HPDE6-E6E7 (cell line): Measurements from ENCODE around the gene EXOSC3.
"Not testable (repeated sequence)": the region's sequence is repeated elsewhere in the genome, so short reads cannot be mapped to it uniquely, and the experiment has no call there.

ENCODE experiments used
- DNase-seq: peaks from one replicate; pipeline ENCODE4 v3.0.0; 2011; ENCODE audit warnings: missing footprints; ENCODE audit errors: extremely low spot score

EXOSC3 gene

GRCh38 chr9:37784616-37785483 is at the start of gene EXOSC3:
TSS of gene EXOSC3 (minus strand) at chr9:37785064. CDS start at chr9:37785044, 20 bp downstream.
- DNase-seq, result peak; percentile 85

GRCh38 chr9:37827483-37828165 is 42.8 kb upstream of the EXOSC3 start:
- DNase-seq, result no peak

- DNase-seq, result not testable (repeated sequence)
These were observed 40.3 kb upstream of the EXOSC3 start for GRCh38 chr9:37825174-37825573.

GRCh38 chr9:37820142-37820541 is 35.3 kb upstream of the EXOSC3 start:
- DNase-seq, result no peak

GRCh38 chr9:37818849-37819248 is 34.0 kb upstream of the EXOSC3 start:
- DNase-seq, result no peak

- DNase-seq, result no peak
These were observed 28.0 kb upstream of the EXOSC3 start for GRCh38 chr9:37812773-37813379.

- no peak for DNase-seq
These were observed 27.1 kb upstream of the EXOSC3 start for GRCh38 chr9:37811906-37812476.

- not testable (repeated sequence) for DNase-seq
These were observed 24.8 kb upstream of the EXOSC3 start for GRCh38 chr9:37809676-37810075.

GRCh38 chr9:37806271-37806670 is 21.4 kb upstream of the EXOSC3 start:
- no peak for DNase-seq

- DNase-seq, result no peak
These were observed 17.3 kb upstream of the EXOSC3 start for GRCh38 chr9:37801959-37802711.

GRCh38 chr9:37801287-37801850 is 16.5 kb upstream of the EXOSC3 start:
- no peak for DNase-seq

- peak; percentile 63 for DNase-seq
These were observed 15.9 kb upstream of the EXOSC3 start, which contains the start of gene DCAF10 for GRCh38 chr9:37800631-37801286. TSS of gene DCAF10 (plus strand) at chr9:37800797. CDS start at chr9:37800867, 70 bp downstream.

GRCh38 chr9:37798677-37799076 is 13.8 kb upstream of the EXOSC3 start:
- no peak for DNase-seq

GRCh38 chr9:37796232-37796631 is 11.4 kb upstream of the EXOSC3 start:
- no peak for DNase-seq

GRCh38 chr9:37792122-37792521 is 7.3 kb upstream of the EXOSC3 start:
- no peak for DNase-seq

- DNase-seq, result no peak
These were observed 5.2 kb upstream of the EXOSC3 start for GRCh38 chr9:37790096-37790495.

GRCh38 chr9:37788332-37788731 is 3.5 kb upstream of the EXOSC3 start:
- no peak for DNase-seq

- DNase-seq, result no peak
These were observed 2.2 kb upstream of the EXOSC3 start for GRCh38 chr9:37787059-37787458.

- DNase-seq, result no peak
These were observed 611 bp downstream of the EXOSC3 start for GRCh38 chr9:37784291-37784615.

GRCh38 chr9:37778534-37778933 is 6.3 kb downstream of the EXOSC3 start:
- DNase-seq, result no peak

GRCh38 chr9:37776328-37776727 is 8.5 kb downstream of the EXOSC3 start:
- no peak for DNase-seq
